ENCODE measurements around the gene ITGA11.

Gene ITGA11

GRCh38 chr15:68309024-68309423 is 122.9 kb downstream of the ITGA11 start:
- DNase-seq, result no peak

DNA sequence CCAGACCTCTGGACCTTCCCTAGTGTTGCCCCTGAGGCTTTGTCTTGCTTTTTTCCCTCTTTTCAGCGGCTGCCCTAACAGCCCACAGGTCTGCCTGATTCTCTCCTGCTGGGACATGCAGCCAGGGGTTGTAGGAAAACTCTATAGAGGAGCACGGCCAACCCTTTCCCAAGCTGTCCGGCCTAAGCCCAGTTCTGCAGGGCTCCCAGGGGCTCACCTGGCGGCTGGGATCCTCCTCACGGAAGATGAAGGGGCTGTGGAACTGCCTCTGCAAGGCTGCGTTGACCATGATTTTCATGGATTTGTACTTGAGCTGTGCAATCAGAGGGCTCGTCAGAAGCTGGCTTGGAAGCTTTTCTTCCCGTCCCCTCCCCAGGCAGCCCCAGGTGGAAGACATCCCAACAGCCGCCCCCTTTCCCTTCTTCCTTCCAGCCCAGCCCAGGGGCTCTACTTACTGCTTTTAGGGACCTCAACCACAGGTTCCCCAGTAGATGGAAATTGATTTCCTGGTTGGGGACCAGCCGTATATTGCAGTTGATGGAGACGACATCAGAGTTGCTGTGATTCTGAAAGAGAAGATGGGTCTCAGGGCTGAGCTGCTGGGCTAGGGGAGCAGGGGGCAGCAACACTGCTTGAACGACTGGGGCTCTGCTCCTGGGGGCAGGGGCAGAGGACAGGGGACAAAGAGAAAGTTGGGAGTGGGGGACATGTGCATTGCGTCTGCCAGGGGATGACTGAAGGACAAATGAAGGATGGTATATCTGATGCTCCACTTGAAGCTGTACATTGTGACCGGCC is 124.6 kb downstream of the ITGA11 start:
- DNase-seq, result no peak

- DNase-seq, result no peak
Observed at GRCh38 chr15:68305420-68305871, 126.5 kb downstream of the ITGA11 start.

DNA sequence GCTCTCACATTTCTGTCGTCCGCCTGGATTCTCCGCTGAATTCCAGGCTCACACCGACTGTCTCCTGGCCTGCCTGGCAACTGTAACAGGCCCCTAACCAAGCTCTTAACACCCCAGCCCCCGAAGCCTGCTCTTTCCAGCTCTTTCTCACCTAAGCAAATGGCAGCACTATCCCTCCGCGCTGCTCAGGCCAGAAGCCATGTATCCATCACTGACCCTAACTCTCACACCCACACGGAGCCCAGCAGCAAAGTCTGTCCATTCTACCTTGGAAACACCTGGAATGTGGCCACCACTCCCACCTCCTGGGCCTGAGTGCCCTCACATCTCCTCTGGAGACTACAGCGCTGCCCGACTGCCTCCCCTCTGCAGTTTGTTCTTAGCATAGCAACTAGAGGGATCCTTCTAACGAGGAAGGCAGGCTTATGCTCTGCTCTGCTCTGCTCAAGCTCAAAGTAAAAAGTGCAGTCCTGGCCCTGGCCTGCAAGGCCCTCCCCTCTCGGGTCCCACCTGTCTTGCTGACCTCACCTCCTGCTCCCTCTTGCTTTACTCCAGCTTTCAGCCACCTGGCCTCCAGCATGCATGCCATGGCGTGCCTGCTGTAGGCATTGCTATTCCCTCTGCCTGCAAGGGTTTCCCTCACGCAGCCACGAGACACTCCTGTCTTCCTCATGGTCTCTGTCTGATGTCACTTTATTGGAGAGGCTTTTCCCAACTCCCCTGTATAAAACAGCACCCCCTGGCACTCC is 127.2 kb downstream of the ITGA11 start:
- no peak for DNase-seq

DNA sequence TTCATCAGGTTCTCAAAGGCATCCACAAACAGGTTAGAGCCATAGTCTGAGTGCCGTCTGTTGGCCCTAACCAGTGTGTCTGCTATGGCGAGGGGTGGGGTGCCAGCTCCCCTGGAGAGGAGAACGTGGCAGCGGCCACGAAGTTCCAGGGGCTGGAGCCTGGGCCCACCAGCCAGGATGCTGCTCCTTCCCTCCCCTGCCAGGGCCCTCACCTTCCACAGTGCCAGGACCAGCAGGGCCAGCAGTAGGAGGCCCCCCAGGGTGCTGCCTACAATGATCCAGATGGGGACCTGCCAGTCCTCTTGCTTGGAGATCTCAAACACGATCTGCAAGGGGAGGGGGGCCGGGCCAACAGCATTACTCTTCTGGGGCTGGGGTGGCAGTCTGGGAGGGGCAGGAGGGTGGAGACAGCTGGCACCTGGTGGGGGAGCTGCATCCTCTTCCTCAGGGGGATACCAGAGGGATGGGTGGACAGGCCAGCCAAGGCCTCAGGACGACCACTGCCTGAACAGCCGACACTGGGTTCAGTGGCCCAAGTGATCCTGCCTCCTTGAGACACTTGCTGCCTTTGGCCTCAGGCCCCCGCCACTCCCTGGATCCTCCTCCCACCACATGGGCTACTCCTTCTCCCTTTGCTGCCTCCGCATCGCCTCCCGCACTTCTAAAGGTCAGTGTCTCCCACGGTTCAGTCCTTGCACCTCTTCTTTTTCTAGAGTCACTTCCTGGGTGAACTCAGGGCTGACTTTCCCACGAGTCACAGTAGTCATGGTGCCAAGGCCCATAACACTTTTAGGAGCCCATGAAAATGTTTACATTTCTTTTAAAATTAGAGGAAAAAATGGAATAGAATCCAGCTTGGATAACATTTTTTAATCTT is 128.2 kb downstream of the ITGA11 start:
- DNase-seq, result no peak

GRCh38 chr15:68303134-68303533 is 128.8 kb downstream of the ITGA11 start:
- DNase-seq, result no peak

DNA sequence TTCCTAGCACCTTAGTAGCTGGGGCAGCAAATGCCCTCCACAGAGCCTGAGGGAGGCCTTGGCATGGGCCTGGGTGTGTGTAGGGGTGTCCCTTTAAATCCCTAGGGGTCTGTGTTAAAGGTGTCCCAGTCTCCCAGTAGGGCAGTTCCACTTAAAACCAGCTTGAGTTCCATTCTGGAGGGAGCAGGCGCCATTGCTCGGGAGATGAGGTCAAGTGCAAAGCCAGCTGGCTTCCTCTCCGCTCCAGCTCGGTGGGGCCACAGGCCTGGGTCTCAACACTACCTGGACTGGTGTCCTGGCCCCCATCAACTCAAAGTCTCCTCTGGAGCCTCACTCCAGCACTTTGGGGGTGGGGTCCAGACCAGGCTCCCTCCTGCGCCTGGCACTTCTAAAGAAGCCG is 129.2 kb downstream of the ITGA11 start:
- DNase-seq, result no peak

DNA sequence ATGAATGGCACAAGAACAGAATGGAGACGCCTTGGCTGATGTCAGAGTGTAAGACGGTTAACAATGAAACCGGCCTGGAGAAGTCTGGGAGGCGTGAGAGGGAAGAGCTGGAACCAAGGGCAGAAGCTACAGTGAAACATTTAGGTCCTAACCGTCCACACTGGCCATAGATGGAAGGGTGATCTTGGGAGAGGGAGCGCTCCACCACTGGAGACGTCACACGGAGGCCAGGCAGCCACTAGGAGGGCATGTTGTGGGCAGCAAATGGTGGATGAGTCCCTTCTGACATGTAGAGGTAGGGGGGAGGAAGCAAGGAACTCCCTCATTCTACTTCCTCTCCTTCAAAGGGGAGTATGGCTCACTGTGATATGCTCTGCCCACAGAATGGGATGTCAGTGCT is 130.7 kb downstream of the ITGA11 start:
- no peak for DNase-seq

- no peak for DNase-seq
Observed at GRCh38 chr15:68300115-68300940, 131.6 kb downstream of the ITGA11 start.

DNA sequence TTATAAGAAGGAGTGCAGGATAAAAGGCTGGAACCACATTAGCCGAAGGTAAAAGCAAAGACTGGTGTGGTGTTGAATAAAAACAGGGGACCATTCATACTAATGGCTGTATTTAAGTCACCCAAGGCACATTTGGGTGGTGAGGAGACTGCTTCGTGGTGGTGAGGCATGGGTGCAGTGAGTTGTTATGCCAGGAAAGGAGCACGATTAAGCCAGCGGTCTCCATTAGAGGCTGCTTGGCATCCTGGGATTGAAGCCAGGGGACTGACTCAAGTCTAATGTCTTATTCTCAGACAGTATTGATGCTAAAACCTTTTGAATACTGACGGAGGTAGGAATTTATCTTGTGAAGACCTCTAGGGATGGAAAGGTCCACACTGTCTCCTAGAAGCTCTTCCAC is 132.5 kb downstream of the ITGA11 start:
- no peak for DNase-seq

GRCh38 chr15:68298882-68299381 is 133.0 kb downstream of the ITGA11 start:
- DNase-seq, result no peak

DNA sequence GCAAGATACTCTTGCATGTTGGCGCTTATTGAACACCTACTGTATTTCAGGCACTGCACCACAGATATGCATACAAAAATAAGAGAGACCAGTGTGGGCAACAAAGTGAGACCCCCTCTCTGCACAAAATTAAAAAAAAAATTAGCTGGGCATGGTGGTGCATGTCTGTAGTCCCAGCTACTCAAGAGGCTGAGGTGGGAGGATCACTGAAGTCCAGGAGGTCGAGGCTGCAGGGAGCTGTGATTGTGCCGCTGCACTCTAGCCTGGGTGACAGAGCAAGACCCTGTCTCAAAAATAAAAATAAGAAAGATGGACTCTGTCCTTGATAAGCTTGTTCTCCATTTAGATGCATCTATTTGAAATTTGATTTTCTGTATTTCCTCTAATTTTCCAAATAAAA is 133.6 kb downstream of the ITGA11 start:
- DNase-seq, result no peak

DNA sequence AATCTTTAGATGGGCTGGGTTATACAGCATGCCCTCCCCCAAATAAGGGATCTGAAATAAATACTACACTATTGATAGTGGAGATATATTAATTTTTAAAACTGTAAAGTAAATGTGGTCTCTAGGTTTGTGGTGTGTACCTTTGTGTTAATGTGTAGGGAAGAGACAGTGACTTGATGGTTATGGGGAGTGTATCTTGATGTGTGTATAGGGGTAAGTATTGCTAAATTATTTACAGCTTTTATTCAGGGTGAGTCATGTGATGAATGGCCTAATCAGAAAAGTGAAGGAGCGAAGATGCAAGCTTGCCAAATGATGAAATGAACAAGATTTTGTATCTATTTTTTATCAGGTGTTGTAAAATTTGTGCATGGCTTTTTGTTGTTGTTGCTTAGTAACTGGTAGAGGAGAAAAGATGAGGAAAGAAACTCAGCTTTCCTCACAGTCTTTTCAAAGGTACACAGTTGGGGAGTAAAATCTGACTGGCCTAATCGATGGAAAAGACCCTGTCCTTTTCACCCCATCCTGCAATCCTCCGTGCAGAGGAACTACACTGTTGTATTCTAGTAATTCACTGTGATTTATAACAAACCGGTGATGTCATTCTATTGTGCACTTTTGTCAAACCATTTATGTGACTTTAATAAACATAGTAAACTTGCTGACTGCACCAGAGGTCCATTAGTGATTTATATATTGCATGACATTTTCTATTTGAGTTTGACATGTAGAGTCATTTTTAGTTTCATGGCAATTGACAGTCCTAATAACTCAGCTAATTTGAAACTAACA is 136.8 kb downstream of the ITGA11 start:
- DNase-seq, result no peak

GRCh38 chr15:68292967-68293366 is 139.0 kb downstream of the ITGA11 start:
- no peak for DNase-seq

DNA sequence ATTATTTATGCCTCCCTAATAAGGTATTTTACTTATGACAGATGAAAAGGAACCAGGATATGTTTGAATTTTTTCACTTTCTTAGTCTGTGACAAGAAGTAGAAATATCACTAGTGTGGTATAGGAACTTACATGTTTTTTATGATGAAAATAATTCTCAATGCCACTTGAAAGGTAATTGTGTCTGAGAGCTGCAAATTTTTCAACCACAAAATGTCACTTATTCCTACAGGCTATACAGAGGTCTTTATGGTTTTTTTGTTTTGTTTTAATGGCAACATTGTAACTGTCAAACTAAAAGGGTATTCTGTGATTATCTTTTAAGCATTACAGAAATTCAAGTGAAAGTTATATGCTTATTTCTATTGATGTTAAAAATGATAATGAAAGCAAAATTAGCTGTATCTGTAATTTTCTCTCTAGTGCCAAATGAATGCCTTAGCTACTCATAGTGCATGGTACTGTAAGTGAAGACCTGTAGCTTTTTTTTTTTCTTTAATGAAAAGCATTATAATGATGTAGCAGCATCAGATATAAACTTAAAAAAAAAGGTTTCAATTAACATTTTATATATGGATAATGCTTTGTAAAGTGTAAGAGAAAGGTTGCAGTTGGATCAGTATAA is 139.7 kb downstream of the ITGA11 start:
- DNase-seq, result no peak

- DNase-seq, result no peak
Observed at GRCh38 chr15:68290715-68291114, 141.2 kb downstream of the ITGA11 start.

GRCh38 chr15:68289621-68290352 is 142.2 kb downstream of the ITGA11 start:
- DNase-seq, result no peak

GRCh38 chr15:68289057-68289456 is 142.9 kb downstream of the ITGA11 start:
- DNase-seq, result no peak

- DNase-seq, result no peak
Observed at GRCh38 chr15:68286256-68286655, 145.7 kb downstream of the ITGA11 start.
